NCI-H2029 treated with DMSO at 0.1 percent for 48 hours (cell line): ENCODE measurements around the gene MGLL.
"Not testable (repeated sequence)": the region's sequence is repeated elsewhere in the genome, so short reads cannot be mapped to it uniquely, and the experiment has no call there.

Source experiments
- DNase-seq: peaks from one replicate; lab custom pipeline; 2025; lab: John Stamatoyannopoulos, UW

MGLL gene

DNA sequence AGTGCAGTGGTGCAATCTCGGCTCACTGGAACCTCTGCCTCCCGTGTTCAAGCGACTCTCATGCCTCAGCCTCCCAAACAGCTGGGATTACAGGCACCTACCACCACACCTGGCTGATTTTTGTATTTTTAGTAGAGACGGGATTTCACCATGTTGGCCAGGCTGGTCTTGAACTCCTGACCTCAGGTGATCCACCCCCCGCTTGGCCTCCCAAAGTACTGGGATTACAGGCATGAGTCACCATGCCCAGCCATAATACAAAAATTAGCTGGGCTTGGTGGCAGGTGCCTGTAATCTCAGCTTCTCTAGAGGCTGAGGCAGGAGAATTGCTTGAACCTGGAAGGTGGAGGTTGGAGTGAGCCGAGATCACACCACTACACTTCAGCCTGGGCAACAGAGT is 167.3 kb downstream of the MGLL start:
- not testable (repeated sequence) for DNase-seq

DNA sequence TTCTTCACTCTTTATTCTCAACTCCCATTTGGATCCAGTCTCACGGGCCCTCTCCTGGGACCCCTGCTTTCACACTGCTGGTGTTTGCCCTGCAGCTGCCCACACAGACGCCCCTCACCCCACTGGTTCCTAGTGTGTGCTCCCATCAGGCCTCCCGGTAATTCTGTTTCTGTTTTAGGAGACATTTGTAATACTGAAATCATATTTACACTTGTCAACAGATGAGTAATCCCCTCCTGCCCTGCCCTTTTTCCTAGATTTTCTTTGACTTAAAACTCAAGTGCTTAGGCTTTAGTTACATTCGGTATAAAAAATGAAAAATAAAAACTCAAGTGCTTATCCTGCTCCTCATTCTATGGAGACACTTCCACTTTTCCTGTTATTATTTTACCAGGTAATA is 167.9 kb downstream of the MGLL start:
- DNase-seq, result no peak

GRCh38 chr3:127652246-127652995 is 169.9 kb downstream of the MGLL start:
- no peak for DNase-seq

DNA sequence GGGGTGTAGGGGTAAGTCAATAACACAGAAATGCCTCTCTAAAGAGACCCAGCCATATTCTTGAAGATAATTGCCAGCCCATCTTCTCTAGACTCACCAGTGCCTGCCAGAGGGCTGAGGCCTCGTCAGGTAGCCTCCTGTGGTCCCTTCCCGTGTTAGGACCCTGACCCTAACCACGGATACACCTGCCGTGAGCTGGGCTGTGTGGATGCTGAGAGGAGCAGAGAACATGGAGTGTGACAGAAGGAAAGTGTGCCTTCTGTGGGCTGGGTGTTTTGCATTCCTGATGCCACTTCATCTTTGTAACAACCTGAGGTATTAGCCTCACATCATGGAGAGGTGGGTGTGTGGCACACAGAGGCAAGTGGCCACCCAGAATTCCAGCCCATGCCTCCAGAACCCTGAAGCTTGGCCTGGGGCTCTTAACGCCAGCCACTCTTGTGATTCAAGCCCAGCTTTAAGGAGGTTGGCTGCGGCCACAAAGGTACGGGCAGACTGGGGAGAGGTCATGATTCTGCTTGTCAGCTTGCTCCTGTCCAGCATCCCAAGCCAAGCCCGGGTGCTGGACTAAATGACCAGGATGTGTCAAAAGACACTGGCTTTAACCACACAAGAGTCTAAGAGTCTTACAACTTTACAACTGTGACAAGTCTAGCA is 170.7 kb downstream of the MGLL start:
- no peak for DNase-seq

GRCh38 chr3:127650236-127650635 is 172.1 kb downstream of the MGLL start:
- DNase-seq, result no peak

- no peak for DNase-seq
Measured at GRCh38 chr3:127647845-127648204, 174.5 kb downstream of the MGLL start.

DNA sequence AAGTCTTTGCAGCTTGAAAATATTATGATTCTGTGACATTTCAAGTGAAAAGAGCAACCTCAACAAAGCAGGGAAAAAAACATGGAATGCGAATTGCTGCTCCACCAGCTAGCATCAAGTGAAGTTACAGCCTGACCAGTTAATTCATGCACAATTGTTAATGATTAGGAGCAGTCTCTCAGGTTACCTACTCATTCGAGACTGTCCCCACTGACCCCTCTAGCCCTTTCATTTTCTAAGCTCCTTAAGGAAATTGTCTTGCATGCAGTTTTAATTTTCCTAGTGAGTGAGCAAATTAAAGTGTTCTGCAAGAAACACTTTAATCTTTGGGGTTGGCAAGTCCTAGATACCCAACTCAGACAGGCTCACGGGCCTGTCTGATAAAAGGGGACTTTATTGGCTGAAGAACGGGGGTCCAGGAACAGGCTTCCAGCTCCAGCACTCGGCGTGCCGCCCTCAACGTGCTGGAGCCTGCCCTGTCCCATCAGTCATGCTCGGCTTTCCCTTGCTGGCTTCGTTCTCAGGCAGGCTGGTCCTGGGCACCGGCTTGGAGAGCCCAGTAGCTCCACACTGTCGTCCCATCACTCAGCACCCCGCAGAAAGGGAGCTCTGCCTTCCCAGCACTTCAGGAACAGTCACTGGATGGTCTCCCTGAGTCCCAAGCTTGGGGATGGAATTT is 175.0 kb downstream of the MGLL start:
- DNase-seq, result no peak

- DNase-seq, result no peak
Measured at GRCh38 chr3:127646501-127647046, 175.7 kb downstream of the MGLL start.

GRCh38 chr3:127645371-127646015 is 176.8 kb downstream of the MGLL start:
- DNase-seq, result no peak

GRCh38 chr3:127644641-127645370 is 177.5 kb downstream of the MGLL start:
- no peak for DNase-seq

GRCh38 chr3:127640042-127640355 is 182.3 kb downstream of the MGLL start:
- no peak for DNase-seq

GRCh38 chr3:127639173-127640041 is 182.9 kb downstream of the MGLL start:
- DNase-seq, result peak; percentile 70
